OCI-LY1 (cell line): Measurements from ENCODE around the gene POLR2J3.
"Not testable (repeated sequence)": the region's sequence is repeated elsewhere in the genome, so short reads cannot be mapped to it uniquely, and the experiment has no call there.

Experiments
- CTCF ChIP-seq: fragments of 200-600 bp; sonication (generic), shearing (Covaris generic); IDR thresholded peaks from 2 replicates; pipeline ENCODE4 v1.5.1; 2017; ENCODE audit warnings: mild to moderate bottlenecking, antibody characterized with exemption, low read length, moderate library complexity, mixed read lengths
- EZH2 ChIP-seq: fragments of 200-600 bp; sonication (generic), shearing (Covaris generic); IDR thresholded peaks from 2 replicates; pipeline ENCODE4 v1.8.0; 2017; ENCODE audit warnings: borderline replicate concordance, mixed run types, mild to moderate bottlenecking, antibody characterized with exemption, low read length, moderate library complexity, mixed read lengths

GRCh38 chr7:102540604-102541003, 31.8 kb downstream of the POLR2J3 start:
- TF ChIP-seq CTCF, EZH2: not testable (repeated sequence)
